ENCODE results near the gene RAD21L1.

The RAD21L1 gene

GRCh38 chr20:1197801-1198200 is 28.0 kb upstream of the RAD21L1 start:
- in situ Hi-C loops (cut with MboI; ENCODE audit: low pct_unique_long_range_greater_than_20kb, low sequenced_read_pairs, unreplicated experiment), result no loop called here

DNA sequence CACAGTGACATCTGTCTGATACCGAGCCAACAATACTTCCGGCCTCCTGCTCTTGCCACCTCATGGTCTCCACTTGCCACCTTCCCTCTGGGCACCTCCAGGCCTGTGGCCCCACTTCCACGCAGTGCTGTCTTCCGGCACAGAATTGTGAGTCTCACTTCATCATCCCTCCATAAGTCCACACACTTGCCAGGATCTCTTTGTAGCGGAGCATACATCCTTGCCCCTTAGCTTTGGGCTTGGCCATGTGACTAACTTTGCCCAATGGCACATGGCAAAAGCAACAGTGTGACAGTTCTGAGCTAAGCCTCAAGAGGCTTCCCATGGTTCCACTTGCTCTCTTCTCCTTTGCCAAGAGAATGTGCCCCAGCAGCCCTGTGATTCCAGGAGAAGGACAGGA is 27.1 kb upstream of the RAD21L1 start:
- TF ChIP-seq, protein P1, sequence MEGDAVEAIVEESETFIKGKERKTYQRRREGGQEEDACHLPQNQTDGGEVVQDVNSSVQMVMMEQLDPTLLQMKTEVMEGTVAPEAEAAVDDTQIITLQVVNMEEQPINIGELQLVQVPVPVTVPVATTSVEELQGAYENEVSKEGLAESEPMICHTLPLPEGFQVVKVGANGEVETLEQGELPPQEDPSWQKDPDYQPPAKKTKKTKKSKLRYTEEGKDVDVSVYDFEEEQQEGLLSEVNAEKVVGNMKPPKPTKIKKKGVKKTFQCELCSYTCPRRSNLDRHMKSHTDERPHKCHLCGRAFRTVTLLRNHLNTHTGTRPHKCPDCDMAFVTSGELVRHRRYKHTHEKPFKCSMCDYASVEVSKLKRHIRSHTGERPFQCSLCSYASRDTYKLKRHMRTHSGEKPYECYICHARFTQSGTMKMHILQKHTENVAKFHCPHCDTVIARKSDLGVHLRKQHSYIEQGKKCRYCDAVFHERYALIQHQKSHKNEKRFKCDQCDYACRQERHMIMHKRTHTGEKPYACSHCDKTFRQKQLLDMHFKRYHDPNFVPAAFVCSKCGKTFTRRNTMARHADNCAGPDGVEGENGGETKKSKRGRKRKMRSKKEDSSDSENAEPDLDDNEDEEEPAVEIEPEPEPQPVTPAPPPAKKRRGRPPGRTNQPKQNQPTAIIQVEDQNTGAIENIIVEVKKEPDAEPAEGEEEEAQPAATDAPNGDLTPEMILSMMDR (IDR thresholded peaks at IDR 0.05; ENCODE audit: extremely low read depth, insufficient read depth, missing control alignments), result no peak
- in situ Hi-C loops (cut with MboI; ENCODE audit: low pct_unique_long_range_greater_than_20kb, low sequenced_read_pairs, unreplicated experiment), result no loop called here
- DNase-seq (ENCODE audit: low spot score), result no peak

More at GRCh38 chr20:1197801-1198200, 28.0 kb upstream of the RAD21L1 start:
- no peak for DNase-seq (ENCODE audit: low spot score)
- TF ChIP-seq, protein P1 (IDR thresholded peaks at IDR 0.05; ENCODE audit: extremely low read depth, insufficient read depth, missing control alignments), result no peak

DNA sequence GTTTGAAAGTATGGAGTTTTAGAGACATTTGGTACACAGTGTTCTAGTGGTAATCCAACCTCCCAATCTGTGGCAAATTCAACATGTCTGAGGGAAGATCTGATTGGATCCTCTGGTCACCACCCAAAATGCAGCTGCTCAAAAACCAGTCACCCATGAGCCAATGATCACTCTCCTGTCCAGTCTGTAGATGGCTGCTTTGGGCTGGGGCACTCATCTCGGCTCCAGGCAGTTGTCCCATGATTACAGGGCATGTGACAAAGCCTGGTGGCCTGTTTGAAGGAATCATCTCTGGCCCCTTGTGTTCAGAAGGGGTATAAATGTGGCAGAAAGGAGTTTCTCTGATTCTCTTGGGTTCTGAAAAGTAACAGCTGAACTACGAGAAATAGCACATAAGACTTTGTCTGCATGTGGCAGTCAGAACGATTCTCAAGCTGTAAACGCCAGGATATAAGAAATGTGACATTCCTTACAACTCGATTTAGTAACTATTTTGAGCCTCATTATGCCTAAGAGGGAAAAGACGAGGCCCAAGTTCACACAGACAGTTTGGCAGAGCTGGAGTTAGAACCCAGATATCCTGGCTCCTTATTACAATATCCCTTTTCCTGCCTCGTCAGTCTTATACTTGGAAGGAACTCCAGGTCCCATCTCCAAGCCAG is 26.5 kb upstream of the RAD21L1 start:
- TF ChIP-seq, protein P1 (IDR thresholded peaks at IDR 0.05; ENCODE audit: extremely low read depth, insufficient read depth, missing control alignments), result no peak
- no peak for DNase-seq (ENCODE audit: low spot score)
- in situ Hi-C loops (cut with MboI; ENCODE audit: low pct_unique_long_range_greater_than_20kb, low sequenced_read_pairs, unreplicated experiment), result no loop called here

DNA sequence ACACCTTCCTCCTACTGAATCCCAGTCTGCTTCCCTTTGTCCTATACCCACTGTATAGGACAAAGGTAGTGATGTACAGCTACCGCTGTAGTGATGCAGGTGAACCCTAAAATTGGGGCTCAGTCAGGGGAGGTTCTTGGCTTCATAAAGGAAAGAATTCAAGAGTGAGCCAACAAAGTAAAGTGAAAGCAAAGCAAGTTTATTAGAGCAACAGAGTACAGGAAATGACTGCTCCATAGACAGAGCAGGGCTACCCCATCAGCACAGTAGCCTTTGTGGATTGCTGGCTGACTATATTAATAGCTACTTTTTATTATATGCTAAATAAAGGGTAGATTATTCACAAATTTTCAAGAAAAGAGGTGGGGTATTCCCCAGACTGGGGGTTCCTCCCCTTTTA is 25.9 kb upstream of the RAD21L1 start:
- TF ChIP-seq, protein P1 (IDR thresholded peaks at IDR 0.05; ENCODE audit: extremely low read depth, insufficient read depth, missing control alignments), result no peak
- in situ Hi-C loops (cut with MboI; ENCODE audit: low pct_unique_long_range_greater_than_20kb, low sequenced_read_pairs, unreplicated experiment), result loop anchor here (25.0 kb wide), 1 partner anchor 388 kb away; no protein-coding TSS in a partner anchor
- DNase-seq (ENCODE audit: low spot score), result no peak

GRCh38 chr20:1202762-1203504 is 22.9 kb upstream of the RAD21L1 start, which contains the start of gene C20orf202:
TSS of gene C20orf202 (plus strand) at chr20:1203454. CDS start at chr20:1203586, 132 bp downstream.
- DNase-seq (ENCODE audit: low spot score), result no peak
- in situ Hi-C loops (cut with MboI; ENCODE audit: low pct_unique_long_range_greater_than_20kb, low sequenced_read_pairs, unreplicated experiment), result loop anchor here (25.0 kb wide), 1 partner anchor 391 kb away; no protein-coding TSS in a partner anchor
- TF ChIP-seq, protein P1 (IDR thresholded peaks at IDR 0.05; ENCODE audit: extremely low read depth, insufficient read depth, missing control alignments), result no peak

- TF ChIP-seq, protein P1 (IDR thresholded peaks at IDR 0.05; ENCODE audit: extremely low read depth, insufficient read depth, missing control alignments), result no peak
- in situ Hi-C loops (cut with MboI; ENCODE audit: low pct_unique_long_range_greater_than_20kb, low sequenced_read_pairs, unreplicated experiment), result loop anchor here (25.0 kb wide), 1 partner anchor 391 kb away; no protein-coding TSS in a partner anchor
- DNase-seq (ENCODE audit: low spot score), result no peak
These were observed 22.2 kb upstream of the RAD21L1 start for GRCh38 chr20:1203630-1204029.

All from GM13977 (cell line).